Transverse colon (tissue), 4 donors: Measurements from ENCODE around the gene PLCB1. TPM values are rescaled to one million over a fixed set of nuclear protein-coding genes. Genes with fewer than 3 reads are reported as not detected.

ENCODE experiments used
- DNase-seq: peaks from one replicate; pipeline ENCODE4 v3.0.0-alpha.2; 2019
- H3K27ac ChIP-seq, 4 donors: fragments of 200-600 bp; sonication (generic); 2 replicates each; pipeline ENCODE4 v1.5.1; 2016 to 2018; ENCODE audit warnings: inconsistent platforms in 4 of 4
- H3K27me3 ChIP-seq: fragments of 200-600 bp; sonication (generic); 2 replicates; pipeline ENCODE4 v1.5.1; 2017; ENCODE audit warnings: inconsistent platforms
- H3K36me3 ChIP-seq, 4 donors: fragments of 200-600 bp; sonication (generic); 2 replicates each; pipeline ENCODE4 v1.5.1; 2017 to 2019; ENCODE audit warnings: inconsistent platforms in 4 of 4
- H3K4me1 ChIP-seq, 4 donors: fragments of 200-600 bp; sonication (generic); 2 replicates each; pipeline ENCODE4 v1.5.1; 2017 to 2020; ENCODE audit warnings: inconsistent platforms in 4 of 4
- H3K4me3 ChIP-seq, 4 donors: fragments of 200-600 bp; sonication (generic); 1 replicate in 1 of 4; 2 replicates in 3 of 4; pipeline versions ENCODE4 v1.5.1 to v1.6.1; 2017 to 2019; ENCODE audit warnings: inconsistent platforms in 4 of 4
- H3K9me3 ChIP-seq, 2 donors: fragments of 200-600 bp; sonication (generic); 2 replicates each; pipeline ENCODE4 v1.5.1; 2017 to 2019; ENCODE audit warnings: inconsistent platforms in 2 of 2
- EP300 ChIP-seq: sonication (generic); formaldehyde crosslinking; IDR thresholded peaks from one replicate; pipeline ENCODE4 v1.6.1; 2017; ENCODE audit warnings: antibody characterized with exemption, low read depth
- POLR2A ChIP-seq: fragments of 450-650 bp; IDR thresholded peaks from one replicate; pipeline ENCODE4 v1.6.1; 2016; ENCODE audit warnings: antibody characterized with exemption, mild to moderate bottlenecking, moderate library complexity
- POLR2AphosphoS5 ChIP-seq, 3 donors: sonication (generic); formaldehyde crosslinking; IDR thresholded peaks; one replicate each; pipeline ENCODE4 v1.6.1; 2016; ENCODE audit warnings: antibody characterized with exemption in 3 of 3
- WGBS, 2 donors: methylation state at CpG; one replicate each; pipeline ENCODE4 v1.1.5; 2018; ENCODE audit warnings: low coverage in 1 of 2; 5-methylcytosine and 5-hydroxymethylcytosine counted together
- in situ Hi-C, 4 donors: fragments of 200-750 bp; cut with MboI; loops; one replicate each; pipeline versions ENCODE4 v1.15.0 to v1.15.1; 2017; ENCODE audit warnings: low sequenced_read_pairs in 3 of 4, low pct_ligation_motif_present in 1 of 4, low pct_unique_long_range_greater_than_20kb in 1 of 4
- intact Hi-C: fragments of 100-400 bp; cut with DNase I; formaldehyde crosslinking; loops from one replicate; pipeline ENCODE4 v1.15.1; 2023; ENCODE audit warnings: low total_unique reads
- total RNA-seq, 4 donors: library from RNA; depleted of rRNA; stranded (reverse); fragments of >200 nt; gene quantifications; one replicate each; pipeline ENCODE4 v1.1.0, GENCODE V29; 2016
- TF ChIP-seq, protein P1 (sequence below), 5 experiments: fragments of 200-600 bp in 3 of 5; fragments of 450-650 bp in 2 of 5; sonication (generic) in 3 of 5; IDR thresholded peaks; 1 replicate in 2 of 5; 2 replicates in 3 of 5; pipeline ENCODE4 v1.5.1; 2016 to 2017; ENCODE audit warnings: antibody characterized with exemption in 5 of 5, inconsistent platforms in 3 of 5, mild to moderate bottlenecking in 2 of 5, moderate library complexity in 1 of 5

PLCB1 gene
- total RNA-seq, 4 donors from 2014 or later = 13.1 to 18.6 (median 15.8) TPM

DNA sequence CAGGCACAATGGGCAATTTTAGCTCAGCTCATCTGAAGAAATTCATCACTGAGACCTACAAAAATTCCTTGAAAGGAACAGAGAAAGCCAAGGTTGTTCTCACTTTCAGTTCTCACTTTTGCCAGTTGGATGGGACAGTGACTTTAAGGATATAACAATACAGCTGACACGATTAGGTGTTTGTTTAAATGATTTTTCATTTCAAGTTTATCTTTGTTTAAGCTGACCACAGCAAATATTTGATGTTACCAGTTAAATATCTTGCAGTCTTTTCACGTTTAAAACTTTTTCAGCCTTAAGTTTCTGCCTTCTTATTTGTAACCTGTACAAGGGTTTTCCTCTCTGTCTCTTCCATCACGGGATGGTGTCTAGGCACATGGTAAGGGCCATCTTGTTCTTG, 93.6 kb downstream of the PLCB1 start:
- Histone ChIP-seq H3K9me3 (no peaks in the 10 kb centered on the region), H3K27ac (no peak overlapping the region), H3K36me3 (no peaks in the 10 kb centered on the region), H3K27me3 (no peaks in the 10 kb centered on the region), H3K4me1 (peaks cover 0 to 14% (median 8%) of the 10 kb centered on the region in 4 donors), H3K4me3 (no peak overlapping the region)
- no peak for DNase-seq
- TF ChIP-seq POLR2AphosphoS5 (IDR thresholded peaks at IDR 0.05) (no peak), POLR2A (no peak), EP300 (no peak)
- TF ChIP-seq, protein P1, sequence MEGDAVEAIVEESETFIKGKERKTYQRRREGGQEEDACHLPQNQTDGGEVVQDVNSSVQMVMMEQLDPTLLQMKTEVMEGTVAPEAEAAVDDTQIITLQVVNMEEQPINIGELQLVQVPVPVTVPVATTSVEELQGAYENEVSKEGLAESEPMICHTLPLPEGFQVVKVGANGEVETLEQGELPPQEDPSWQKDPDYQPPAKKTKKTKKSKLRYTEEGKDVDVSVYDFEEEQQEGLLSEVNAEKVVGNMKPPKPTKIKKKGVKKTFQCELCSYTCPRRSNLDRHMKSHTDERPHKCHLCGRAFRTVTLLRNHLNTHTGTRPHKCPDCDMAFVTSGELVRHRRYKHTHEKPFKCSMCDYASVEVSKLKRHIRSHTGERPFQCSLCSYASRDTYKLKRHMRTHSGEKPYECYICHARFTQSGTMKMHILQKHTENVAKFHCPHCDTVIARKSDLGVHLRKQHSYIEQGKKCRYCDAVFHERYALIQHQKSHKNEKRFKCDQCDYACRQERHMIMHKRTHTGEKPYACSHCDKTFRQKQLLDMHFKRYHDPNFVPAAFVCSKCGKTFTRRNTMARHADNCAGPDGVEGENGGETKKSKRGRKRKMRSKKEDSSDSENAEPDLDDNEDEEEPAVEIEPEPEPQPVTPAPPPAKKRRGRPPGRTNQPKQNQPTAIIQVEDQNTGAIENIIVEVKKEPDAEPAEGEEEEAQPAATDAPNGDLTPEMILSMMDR (IDR thresholded peaks at IDR 0.05) = no peak
- in situ Hi-C loops = no loop called here
- intact Hi-C loops = no loop called here
- 46 to 56% methylated on average over 3 of the region's 3 CpGs for WGBS, 2 donors

DNA sequence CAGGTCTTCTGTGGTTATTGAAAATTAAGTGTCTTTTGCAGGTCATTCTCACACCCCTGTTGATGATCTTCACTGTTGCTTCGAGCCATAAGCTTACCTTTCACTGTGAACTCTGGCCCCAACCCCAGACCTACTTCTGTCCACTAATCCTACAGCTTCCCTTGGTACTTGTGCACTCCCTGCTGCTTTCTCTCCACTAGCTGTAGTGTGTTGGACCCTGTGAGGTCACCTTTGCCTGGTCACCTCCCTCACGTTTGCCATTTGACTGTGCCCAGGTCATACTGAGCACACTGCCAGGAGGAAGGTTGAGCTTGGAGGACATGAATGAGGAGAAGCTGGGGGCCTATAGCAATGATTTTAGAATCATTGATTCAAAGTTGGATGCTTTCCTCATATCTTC, 94.0 kb downstream of the PLCB1 start:
- in situ Hi-C loops = no loop called here
- TF ChIP-seq, protein P1 (IDR thresholded peaks at IDR 0.05) = no peak
- H3K27ac ChIP-seq = no peak overlapping the region

DNA sequence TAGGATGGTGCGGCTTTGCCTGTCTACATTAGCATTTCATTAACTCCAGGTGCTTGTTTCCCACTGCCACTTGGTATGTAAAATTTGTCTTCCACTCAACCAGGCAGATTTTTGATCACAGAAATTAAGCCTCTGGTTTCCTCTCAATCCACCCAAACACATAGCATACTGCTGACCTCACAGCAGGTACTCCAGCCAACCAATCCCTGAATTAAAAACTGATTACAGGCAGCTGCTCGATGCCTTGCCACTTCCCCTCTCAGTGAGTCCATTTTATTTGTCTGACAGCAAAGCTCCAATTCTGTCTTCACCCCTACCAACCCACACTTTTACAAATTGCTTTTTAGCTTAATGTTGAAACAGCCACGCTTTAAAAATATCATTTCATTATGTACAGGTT, 95.2 kb downstream of the PLCB1 start:
- Histone ChIP-seq H3K27me3 (no peaks in the 10 kb centered on the region), H3K27ac (no peak overlapping the region), H3K9me3 (no peaks in the 10 kb centered on the region), H3K4me1 (peaks cover 0 to 16% (median 8%) of the 10 kb centered on the region in 4 donors), H3K4me3 (no peak overlapping the region), H3K36me3 (no peaks in the 10 kb centered on the region)
- in situ Hi-C loops (no loop called here), intact Hi-C loops (no loop called here)
- DNase-seq = no peak
- WGBS, 2 donors = 81 to 86% methylated on average over 3 of the region's 3 CpGs
- TF ChIP-seq EP300 (no peak), POLR2A (no peak), POLR2AphosphoS5 (IDR thresholded peaks at IDR 0.05) (no peak)
- TF ChIP-seq, protein P1 (IDR thresholded peaks at IDR 0.05) = no peak

More for the DNA sequence above, 94.0 kb downstream of the PLCB1 start:
- Histone ChIP-seq H3K4me1 (peaks cover 0 to 14% (median 8%) of the 10 kb centered on the region in 4 donors), H3K27me3 (no peaks in the 10 kb centered on the region), H3K36me3 (no peaks in the 10 kb centered on the region), H3K4me3 (no peak overlapping the region), H3K9me3 (no peaks in the 10 kb centered on the region)
- no peak for DNase-seq
- whole genome bisulfite sequencing, 2 donors = 78 to 80% methylated on average over 1 to 2 of the region's 2 CpGs
- intact Hi-C loops = no loop called here

DNA sequence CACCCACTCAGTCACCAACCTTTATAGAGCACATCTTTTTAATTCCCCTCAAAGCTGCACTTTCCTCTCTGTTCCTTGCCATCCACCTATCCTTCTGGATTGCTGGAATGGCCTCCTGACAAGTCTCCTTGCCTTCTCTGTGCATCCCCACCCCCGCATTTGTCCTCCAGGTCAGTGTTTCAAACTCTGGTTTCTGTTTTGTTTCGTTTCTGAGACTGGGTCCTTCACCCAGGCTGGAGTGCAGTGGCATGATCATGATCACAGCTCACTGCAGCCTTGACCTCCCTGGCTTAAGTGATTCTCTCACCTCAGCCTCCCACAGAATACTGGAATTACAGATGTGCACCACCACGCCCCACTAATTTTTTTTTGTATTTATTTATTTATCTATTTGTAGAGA, 96.2 kb downstream of the PLCB1 start:
- no peak overlapping the region for H3K27ac ChIP-seq

More for the DNA sequence above, 96.2 kb downstream of the PLCB1 start:
- in situ Hi-C loops = no loop called here
- TF ChIP-seq, protein P1 (IDR thresholded peaks at IDR 0.05) = no peak
- TF ChIP-seq POLR2A = no peak
- no peak for TF ChIP-seq EP300
- TF ChIP-seq POLR2AphosphoS5 (IDR thresholded peaks at IDR 0.05) = no peak
- no peaks in the 10 kb centered on the region for H3K36me3 ChIP-seq
- H3K4me3 ChIP-seq = no peak overlapping the region
- no peaks in the 10 kb centered on the region for H3K27me3 ChIP-seq
- DNase-seq = no peak
- 78% methylated on average over 3 of the region's 3 CpGs; no CpG with 5 or more reads in 1 of the 2 donors for WGBS, 2 donors
- H3K4me1 ChIP-seq = peaks cover 0 to 11% (median 4%) of the 10 kb centered on the region in 4 donors
- intact Hi-C loops = no loop called here
- H3K9me3 ChIP-seq = no peaks in the 10 kb centered on the region
